ENCODE results near the gene PXDN.
"Not testable (repeated sequence)": the region's sequence is repeated elsewhere in the genome, so short reads cannot be mapped to it uniquely, and the experiment has no call there.

Gene PXDN

GRCh38 chr2:1685957-1686783, 58.1 kb downstream of the PXDN start:
- no peak for DNase-seq

DNA sequence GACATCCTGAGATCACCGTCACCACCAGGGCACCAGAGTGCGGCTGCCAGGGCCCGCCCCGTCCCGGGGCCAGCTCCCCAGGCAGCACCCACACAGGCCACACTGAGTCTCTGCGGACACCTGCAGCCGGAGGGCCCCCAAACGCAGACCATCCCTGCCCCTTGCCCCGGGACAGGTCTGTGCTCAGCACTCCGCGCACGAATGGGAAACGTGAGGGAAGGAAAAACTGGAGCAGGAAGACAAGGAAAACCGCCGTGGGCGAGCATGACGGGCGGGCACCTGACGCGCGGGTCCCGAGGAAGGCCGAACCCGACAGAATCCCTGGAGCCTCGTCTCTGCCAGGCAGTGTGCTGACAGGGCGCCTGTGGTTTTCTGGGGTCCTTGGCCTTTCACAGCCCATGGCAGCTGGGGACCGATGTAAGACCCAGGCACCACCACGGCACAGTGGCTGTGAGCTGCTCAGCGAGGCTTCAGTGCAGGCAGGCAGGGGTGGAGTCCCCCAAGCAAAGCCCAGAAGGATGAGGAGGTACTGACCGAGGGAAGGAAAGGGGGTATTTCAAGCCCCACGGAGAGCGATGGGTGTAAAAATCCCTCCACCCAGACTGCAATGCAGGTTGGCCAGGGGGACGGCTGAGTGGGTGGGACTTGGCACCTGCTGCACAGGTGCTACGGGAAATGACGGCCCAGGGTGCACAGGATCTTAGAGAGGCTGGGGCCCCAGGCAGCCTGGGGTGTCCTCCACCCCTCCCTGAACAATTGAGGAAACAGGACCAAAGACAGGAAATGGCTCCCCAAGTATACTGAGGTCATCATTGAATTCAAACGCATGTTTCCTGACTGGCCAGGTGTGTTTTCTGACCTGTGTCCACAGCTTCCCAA, 59.0 kb downstream of the PXDN start:
- no peak for DNase-seq

- DNase-seq, result no peak
Measured at GRCh38 chr2:1683297-1683696, 61.0 kb downstream of the PXDN start.

- no peak for DNase-seq
Measured at GRCh38 chr2:1682181-1682440, 62.2 kb downstream of the PXDN start.

GRCh38 chr2:1681323-1682180, 62.8 kb downstream of the PXDN start:
- no peak for DNase-seq

GRCh38 chr2:1681017-1681318, 63.3 kb downstream of the PXDN start:
- no peak for DNase-seq

DNA sequence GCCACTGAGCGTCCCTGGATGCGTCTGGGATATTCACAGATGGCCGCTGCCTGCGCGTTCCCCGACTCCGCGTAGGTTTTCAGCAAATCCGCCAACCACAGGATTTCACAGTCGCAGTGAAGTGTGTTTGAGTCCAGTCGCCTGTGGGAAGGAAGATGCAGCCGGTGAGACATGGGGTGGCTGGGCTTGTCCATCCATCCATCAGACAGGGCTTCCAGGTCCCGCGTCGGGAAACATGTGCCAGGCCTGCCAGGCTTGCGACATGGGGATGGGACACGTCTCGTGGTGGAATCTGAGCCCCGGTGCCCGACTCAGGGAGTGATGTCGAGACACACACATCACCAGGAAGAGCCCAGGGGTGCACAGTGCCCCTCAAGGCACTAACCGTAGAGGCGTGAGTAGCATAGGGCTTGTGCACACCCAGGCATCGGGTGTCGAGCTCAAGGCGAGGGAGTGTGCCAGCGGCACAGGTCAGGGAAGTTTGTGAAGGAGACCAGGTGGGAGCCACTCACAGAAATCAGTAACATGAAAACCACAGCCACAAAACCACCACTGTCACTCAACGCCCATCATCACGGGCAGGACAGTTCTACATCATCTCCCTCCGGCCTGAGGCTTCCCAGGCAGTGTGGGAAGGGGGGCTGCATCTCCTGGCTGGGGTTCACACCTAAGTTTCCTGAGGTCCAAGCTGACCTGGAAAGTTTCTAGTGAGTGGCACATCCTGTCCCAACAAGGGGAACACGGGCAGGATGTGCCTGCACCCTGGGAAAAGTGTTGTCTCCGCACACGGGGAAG, 63.9 kb downstream of the PXDN start:
- DNase-seq, result no peak

- DNase-seq, result not testable (repeated sequence)
Measured at GRCh38 chr2:1679488-1680039, 64.8 kb downstream of the PXDN start.

GRCh38 chr2:1679065-1679464, 65.2 kb downstream of the PXDN start:
- DNase-seq, result not testable (repeated sequence)

DNA sequence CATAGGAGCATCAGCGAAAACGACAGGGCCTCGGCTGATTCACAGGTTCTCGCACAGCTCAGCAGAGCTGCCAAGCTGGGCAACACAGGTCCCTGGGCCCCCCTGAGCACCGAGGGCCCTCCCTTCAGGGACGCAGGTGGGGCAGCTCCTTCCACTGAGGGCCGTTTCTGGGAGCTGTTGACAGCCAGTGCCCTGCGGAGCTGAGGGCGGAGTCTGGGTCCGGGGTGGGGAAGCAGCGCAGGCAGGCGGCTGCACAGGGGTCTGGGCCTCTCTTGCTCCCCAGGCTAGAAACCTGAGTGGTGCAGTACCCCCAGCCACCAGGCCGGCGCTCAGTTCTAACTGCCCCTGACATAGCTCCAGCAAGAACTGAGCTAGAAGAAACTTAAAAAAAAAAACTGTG, 65.7 kb downstream of the PXDN start:
- DNase-seq, result no peak

GRCh38 chr2:1677821-1678165, 66.5 kb downstream of the PXDN start:
- no peak for DNase-seq

DNA sequence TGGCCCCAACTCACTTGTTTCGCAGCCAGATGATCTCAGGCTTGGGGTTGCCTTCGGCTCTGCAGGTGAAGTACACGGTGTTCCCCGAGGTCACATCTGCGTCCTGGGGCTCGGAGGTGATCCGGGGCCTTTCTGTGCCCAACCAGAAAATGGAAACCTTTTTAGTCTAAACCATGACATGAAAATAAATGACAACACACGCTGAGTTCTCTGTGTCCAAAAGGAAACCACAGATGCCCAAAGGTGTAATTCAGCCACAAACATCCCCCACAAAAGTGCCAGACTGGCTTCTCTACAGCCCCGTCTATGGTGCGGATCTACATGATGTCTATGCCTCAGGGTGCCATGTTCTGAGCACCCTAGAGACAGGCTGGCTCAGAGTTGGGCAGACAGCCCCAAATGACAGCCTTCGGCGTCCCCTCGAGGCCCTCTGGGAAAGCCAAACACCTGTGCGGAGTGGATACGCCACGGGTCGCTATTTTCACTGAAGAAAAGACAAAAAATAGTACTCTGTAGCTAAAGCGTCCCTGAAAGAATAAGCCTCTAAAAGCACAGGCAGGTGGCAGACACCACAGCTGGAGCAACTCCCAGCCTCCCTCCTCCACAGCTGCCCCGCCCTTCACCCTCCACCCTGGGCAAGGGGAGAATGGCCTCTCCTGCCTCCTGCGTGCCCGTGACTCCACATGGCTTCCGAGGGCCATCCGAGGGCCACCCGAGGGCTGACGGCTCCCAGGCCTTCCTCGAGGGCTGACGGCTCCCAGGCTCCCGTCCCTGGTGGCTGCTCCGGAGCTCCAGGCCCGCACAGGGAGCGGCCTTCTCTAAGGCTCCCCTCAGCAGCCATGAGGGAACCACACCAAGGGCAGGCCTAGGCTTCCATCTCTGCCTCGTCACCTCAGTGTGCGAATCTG, 67.1 kb downstream of the PXDN start:
- DNase-seq, result no peak

DNA sequence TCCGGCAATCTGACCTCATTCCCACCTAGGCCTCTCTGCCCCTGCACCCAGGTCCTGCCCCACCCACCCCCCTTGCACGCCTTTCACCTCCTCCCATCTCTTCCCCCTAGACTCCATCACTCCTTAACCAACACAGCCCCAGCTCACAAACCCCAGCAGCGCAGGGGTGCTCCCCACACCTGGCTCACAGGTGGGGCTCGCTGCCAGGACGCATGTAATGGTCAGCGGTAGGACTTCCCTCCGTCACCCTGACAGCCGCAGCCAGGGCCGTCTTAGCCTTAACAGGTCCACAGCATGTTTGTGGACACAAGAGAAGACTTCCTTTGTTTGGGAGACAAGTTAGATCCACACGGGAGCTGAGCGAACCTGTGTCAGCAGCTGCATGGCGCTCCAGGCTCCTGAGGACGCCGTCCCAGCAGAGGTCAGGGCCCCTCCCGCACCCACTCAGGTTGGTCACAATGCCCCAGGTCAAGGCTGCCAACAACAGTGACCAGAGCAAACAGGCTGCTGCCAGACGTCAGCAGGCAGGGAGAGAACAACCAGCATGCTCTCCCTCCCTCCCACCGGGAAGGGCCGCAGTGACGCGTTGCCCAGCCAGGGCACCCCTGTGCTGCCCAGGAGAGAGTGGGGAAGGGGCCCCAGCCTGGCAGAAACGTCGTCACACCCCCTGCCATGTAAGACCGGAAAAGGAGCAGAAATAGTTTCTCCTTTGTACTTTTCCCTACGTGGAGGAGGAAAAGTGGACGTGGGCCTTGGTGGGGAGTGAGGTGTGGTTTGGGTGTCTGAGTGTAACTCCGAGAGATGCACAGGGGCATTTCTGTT, 68.0 kb downstream of the PXDN start:
- DNase-seq, result no peak

DNA sequence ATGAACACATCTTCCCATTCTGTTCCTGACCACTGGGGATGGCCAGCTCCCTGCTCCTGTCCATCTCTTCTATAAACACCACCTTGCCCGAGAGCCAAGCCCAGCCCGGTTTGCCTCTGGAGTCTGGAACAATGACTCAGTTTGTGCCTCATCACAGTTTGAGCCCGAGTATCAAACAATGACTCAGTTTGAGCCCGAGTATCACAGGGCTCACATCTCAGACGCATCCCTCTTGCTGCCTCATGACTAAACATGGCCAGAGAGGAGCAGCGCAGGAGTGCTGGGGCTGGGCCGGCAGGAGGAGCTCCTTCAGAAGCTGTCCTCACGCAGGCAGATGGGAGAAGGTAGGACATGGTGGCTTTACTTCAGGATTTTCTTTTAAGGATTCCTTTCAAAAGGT, 68.7 kb downstream of the PXDN start:
- peak in 6 of 51 donors; percentile 5 to 35 (median 26) for DNase-seq

DNA sequence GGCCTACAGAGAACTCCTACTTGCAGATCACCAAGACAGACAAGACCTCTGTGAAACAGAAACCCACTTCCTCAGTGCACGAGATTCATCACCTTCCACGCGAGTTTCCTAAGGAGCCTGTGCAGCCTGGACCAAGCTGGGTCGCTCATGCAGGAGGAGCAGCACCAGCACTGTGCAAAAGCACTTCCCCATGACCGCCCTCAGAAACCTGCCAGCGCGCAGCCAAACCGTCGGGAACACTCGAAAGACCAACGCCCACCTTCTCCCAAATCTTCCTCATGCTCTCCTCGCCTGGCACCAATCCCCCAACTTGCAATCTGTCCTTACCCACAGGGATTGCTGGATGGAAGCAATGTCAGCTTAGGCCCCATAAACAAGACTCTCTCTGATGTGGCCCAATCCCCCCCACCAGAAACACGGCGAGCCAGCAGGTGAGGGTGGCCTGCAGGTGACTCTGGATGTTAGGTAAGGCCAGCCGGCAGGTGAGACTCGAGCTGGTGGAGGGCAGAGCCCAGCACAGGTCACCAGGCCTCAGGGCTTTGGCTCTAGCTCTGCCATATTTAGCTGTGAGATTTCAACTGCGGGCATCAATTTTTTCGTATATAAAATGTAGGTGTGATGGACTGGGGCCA, 69.4 kb downstream of the PXDN start:
- DNase-seq, result no peak

GRCh38 chr2:1674276-1674675, 70.0 kb downstream of the PXDN start:
- DNase-seq, result no peak

DNA sequence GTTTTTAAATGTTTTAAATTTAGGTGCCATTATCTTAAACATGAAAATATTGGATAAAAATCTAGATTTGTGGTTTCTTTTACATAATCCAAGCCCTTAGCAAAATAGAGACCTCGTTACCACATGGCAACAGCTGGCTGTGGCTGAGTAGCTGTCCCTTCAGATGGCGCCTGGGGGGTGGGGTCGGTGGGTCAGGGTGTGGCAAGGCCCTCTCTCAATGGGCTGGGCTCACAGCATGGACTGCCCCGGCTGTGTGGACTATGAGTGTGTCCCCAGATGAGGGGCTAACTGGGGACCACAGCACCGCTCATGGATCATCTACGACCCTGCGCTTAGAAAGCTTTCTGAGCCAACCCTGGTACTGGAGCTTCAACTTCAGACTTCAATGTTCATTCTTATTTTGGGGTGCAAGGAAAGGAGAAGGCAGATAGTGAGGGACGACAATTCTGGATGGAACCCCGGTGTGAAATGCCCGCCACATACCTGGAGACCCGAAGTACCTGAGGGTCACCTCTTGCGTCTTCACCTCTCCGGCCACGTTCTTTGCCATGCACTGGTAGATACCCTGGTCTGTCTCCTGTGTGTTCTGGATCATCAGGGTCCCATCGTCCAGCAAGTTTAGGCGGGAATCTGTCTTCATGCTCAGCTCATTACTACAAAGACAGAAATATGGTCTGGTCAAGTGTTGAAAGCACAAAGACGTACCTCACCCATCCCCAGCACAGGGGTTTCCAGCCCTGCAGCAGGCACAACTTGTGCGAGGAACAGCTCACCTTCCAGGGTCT, 71.0 kb downstream of the PXDN start:
- DNase-seq, result no peak

- no peak for DNase-seq
Measured at GRCh38 chr2:1672738-1673137, 71.6 kb downstream of the PXDN start.

Measured in hypothalamus (tissue), 51 donors.